Measurements from ENCODE around the gene NDUFS1. TPM values are rescaled to one million over a fixed set of nuclear protein-coding genes. Genes with fewer than 3 reads are reported as not detected.
"Not testable (repeated sequence)": the region's sequence is repeated elsewhere in the genome, so short reads cannot be mapped to it uniquely, and the experiment has no call there.

The NDUFS1 gene
- total RNA-seq, 1 experiment from 2014 or later = 170 TPM

DNA sequence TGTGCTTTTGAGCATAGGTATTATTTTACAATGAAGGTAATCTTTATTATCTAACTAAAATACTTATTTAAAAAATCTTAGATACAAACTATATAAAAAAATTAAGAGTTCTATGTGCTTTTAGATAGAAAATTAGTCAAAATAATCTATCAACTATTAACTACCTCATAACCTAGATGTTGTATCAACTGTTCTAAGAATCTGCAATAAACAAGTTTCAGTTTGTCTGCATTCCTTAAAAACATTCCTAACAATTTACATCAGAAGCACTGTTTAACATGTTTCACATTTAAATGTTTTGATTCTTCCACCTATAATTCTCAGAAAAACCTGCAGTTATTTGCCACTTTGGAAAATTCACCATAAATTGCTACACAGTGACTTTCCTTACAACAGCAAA is 33.3 kb downstream of the NDUFS1 start:
- in situ Hi-C loops (cut with HindIII; ENCODE audit: low pct_unique_long_range_greater_than_20kb, low sequenced_read_pairs) = no loop called here
- DNase-seq (ENCODE audit: low read depth, low spot score) = no peak

DNA sequence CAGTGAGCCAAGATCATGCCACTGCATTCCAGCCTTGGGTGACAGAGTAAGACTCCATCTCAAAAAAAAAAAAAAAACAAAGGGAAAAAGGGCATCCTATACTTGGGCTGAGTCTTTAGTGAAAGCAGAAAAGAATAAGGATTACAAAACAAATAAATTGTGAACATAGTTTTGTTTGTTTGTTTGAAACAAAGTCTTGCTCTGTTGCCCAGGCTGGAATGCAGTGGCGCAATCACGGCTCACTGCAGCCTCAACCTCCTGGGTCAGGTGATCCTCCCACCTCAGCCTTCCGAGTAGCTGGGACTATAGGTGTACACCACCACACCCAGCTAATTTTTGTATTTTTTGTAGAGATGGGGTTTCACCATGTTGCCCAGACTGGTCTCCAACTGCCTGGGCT is 36.7 kb downstream of the NDUFS1 start:
- in situ Hi-C loops (cut with HindIII; ENCODE audit: low pct_unique_long_range_greater_than_20kb, low sequenced_read_pairs); DNase-seq (ENCODE audit: low read depth, low spot score): not testable (repeated sequence)

DNA sequence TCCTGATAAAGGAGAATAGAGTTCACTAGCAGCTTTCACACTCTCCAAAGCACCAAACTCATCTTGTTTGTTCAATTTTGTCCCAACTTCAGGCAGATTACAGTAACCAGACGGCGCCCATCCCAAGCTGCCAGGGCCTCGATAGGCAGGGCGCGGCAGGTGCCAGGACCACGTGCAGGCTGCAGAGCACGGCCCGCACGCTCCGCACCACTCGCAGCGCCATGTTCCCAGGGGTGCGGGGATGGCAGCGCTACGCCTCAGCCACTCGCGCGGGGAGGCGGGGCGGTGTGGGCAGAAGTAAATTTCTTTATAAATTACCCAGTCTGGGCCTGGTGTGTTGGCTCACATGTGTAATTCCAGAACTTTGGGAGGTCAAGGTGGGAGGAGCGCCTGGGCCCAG is 43.0 kb downstream of the NDUFS1 start:
- in situ Hi-C loops (cut with HindIII; ENCODE audit: low pct_unique_long_range_greater_than_20kb, low sequenced_read_pairs) = no loop called here
- DNase-seq (ENCODE audit: low read depth, low spot score) = no peak

DNA sequence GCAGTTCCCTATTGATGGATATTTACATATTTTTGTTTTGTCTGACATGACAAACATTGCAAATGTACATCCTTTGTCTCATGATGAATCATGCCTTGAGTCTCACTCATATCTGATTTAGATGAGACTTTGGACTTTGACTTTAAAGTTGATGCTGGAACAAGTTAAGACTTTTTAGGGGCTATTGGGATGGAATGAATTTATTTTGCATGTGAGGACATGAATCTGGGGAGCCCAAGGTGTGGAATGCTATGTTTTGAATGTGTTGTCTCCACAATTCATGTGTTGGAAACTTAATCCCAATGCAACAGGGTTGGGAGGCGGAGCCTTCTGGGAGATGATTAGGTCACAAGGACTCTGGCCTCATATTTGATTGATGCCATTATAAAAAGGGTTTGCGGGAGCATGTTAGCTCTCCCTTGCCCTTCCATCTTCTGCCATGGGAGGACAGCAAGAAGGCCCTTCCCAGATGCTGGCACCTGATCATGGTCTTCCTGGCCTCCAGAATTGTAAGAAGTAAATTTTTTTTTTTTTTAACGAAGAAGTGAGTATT is 44.1 kb downstream of the NDUFS1 start:
- DNase-seq (ENCODE audit: low read depth, low spot score) = no peak
- in situ Hi-C loops (cut with HindIII; ENCODE audit: low pct_unique_long_range_greater_than_20kb, low sequenced_read_pairs) = no loop called here

DNA sequence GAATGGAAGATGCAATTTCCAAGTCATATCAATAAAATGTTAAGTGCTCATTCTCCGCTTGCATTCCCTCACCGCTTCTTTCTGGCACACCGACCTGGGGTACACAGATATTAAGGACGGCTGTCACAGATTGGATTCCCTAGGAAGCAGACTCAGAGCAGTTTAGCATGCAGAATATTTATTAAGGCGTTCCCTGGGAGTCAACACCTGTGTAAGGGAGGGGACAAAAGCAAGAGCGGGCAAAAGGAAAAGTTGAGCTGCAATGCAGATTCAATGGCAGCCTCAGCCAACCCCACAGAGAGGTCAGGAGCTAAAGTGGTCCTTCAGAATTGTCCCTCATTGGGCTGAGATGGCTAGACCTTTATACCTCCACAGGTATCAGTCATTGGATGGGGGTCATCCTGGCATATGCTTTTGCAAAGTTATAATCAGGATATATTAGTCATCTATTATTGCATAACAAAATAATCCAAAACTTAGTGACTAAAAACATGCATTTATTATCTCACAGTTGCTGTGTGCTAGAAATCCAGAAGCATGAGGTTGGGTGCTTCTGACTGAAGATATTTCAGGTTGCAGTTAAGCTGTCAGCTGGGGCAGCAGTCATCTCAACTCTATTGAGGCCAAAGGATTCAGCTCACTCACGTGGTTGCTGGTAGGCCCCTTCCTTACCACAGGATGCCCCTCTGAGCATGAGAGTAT is 46.2 kb downstream of the NDUFS1 start:
- no peak for DNase-seq (ENCODE audit: low read depth, low spot score)
- in situ Hi-C loops (cut with HindIII; ENCODE audit: low pct_unique_long_range_greater_than_20kb, low sequenced_read_pairs) = no loop called here

DNA sequence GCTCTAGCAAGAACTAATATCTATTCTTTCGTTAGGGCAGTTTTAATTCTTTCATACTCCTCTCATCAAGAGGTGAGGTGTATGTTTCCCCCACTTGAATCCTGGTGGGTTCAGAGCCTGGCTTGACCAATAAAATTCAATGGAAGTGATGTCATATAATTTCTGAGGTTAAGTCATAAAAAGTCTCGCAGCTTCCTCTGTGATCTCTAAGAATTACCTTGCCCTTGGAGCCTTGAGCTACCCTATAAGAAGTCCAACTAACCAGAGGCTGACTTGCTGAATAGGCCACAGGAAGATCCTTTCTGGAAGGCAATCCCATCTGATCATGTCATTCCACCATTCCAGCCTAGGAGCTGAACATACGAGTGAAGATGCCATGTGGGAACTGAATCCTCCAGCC is 47.1 kb downstream of the NDUFS1 start:
- in situ Hi-C loops (cut with HindIII; ENCODE audit: low pct_unique_long_range_greater_than_20kb, low sequenced_read_pairs) = no loop called here
- no peak for DNase-seq (ENCODE audit: low read depth, low spot score)

DNA sequence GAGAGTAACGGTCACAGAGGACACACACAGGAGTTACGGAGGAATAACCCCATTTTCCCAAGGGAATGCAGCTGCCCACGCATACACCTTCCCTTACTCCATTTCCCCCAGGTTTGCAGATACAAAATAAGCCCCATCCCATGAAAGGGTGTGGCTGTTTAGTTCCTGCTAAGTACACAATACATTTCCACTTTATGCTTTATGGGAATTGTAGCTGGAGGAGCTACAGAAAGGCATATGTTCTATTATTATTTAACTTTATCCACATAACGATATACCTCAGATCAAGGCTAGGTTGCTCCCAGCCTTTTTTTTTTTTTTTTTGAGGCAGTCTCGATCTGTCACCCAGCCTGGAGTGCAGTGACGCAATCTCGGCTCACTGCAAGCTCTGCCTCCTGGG is 50.5 kb downstream of the NDUFS1 start:
- DNase-seq (ENCODE audit: low read depth, low spot score) = no peak

DNA sequence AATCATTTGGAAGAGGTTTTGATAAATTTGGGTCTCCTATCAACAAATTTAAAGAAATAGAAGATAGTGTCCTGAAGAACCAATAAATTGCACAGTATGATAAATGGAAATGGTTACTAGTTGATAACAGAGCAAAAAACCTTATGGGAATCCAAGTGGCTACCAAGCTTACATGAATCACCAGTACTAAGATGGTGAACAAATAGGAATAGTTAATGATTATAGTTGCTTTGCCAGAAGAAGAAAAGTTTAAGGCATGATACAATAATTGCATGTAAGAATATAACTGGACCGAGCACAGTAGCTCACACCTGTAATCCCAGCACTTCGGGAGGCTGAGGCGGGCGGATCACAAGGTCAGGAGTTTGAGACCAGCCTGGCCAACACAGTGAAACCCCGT is 53.7 kb downstream of the NDUFS1 start:
- no peak for DNase-seq (ENCODE audit: low read depth, low spot score)
- in situ Hi-C loops (cut with HindIII; ENCODE audit: low pct_unique_long_range_greater_than_20kb, low sequenced_read_pairs) = no loop called here

More for the DNA sequence above, 50.5 kb downstream of the NDUFS1 start:
- in situ Hi-C loops (cut with HindIII; ENCODE audit: low pct_unique_long_range_greater_than_20kb, low sequenced_read_pairs) = no loop called here

DNA sequence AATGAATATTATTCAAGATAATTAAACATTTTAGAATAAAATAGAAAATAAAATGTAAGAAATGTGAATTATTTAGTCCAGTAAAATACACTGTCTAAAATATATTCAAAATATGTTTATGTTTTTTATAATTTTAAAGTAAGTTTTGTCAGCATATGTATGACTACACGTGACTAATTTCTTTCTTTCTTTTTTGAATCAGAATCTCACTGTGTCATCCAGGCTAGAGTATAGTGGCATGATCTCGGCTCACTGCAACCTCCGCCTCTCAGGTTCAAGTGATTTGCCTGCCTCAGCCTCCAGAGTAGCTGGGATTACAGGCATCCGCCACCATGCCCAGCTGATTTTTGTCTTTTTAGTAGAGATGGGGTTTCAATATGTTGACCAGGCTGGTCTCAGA is 54.2 kb downstream of the NDUFS1 start:
- no peak for DNase-seq (ENCODE audit: low read depth, low spot score)
- in situ Hi-C loops (cut with HindIII; ENCODE audit: low pct_unique_long_range_greater_than_20kb, low sequenced_read_pairs) = no loop called here

DNA sequence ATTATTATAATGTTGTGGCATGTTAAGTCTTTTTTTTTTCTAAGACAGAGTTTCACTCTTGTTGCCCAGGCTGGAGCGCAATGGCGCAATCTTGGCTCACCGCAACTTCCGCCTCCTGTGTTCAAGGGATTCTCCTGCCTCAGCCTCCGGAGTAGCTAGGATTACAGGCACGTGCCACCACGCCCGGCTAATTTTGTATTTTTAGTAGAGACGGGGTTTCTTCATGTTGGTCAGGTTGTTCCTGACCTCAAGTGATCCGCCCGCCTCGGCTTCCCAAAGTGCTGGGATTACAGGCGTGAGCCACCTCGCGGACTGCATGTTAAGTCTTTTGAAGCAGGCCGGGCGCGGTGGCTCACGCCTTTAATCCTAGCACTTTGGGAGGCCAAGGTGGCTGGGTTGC is 60.4 kb downstream of the NDUFS1 start:
- in situ Hi-C loops (cut with HindIII; ENCODE audit: low pct_unique_long_range_greater_than_20kb, low sequenced_read_pairs); DNase-seq (ENCODE audit: low read depth, low spot score): not testable (repeated sequence)

DNA sequence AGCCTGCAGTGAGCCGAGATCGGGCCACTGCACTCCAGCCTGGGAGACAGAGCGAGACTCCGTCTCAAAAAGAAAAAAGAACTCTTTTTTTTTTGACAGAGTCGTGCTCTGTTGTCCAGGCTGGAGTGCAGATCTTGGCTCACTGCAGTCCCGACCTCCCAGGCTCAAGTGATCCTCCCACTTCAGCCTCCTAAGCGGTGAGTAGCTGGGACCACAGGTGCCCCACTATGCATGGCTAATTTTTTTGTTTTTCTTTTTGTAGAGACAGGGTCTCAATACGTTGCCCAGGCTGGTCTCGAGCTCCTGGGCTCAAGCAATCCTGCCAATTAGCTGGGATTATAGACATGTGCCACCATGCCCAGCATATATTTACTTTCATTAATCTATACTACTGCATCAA is 60.8 kb downstream of the NDUFS1 start:
- DNase-seq (ENCODE audit: low read depth, low spot score) = no peak
- in situ Hi-C loops (cut with HindIII; ENCODE audit: low pct_unique_long_range_greater_than_20kb, low sequenced_read_pairs) = no loop called here

DNA sequence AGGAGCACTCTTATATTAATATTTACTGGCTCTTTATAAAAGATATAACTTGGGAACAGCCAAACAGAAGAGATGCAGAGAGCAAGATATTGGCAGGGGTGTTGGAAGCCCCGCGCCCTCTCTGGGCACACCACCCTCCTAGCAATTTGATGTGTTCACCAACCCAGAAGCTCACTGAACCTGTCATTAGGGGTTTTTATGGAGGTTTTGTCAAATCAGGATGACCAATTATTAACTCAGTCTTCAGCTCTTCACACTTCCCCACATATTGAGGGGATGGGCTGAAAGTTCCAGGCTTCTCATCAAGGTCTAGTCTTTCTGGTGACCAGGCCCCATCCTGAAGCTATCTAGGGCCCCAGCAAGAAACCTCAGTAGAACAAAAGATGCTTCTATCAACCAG is 62.4 kb downstream of the NDUFS1 start:
- DNase-seq (ENCODE audit: low read depth, low spot score) = no peak
- in situ Hi-C loops (cut with HindIII; ENCODE audit: low pct_unique_long_range_greater_than_20kb, low sequenced_read_pairs) = no loop called here

DNA sequence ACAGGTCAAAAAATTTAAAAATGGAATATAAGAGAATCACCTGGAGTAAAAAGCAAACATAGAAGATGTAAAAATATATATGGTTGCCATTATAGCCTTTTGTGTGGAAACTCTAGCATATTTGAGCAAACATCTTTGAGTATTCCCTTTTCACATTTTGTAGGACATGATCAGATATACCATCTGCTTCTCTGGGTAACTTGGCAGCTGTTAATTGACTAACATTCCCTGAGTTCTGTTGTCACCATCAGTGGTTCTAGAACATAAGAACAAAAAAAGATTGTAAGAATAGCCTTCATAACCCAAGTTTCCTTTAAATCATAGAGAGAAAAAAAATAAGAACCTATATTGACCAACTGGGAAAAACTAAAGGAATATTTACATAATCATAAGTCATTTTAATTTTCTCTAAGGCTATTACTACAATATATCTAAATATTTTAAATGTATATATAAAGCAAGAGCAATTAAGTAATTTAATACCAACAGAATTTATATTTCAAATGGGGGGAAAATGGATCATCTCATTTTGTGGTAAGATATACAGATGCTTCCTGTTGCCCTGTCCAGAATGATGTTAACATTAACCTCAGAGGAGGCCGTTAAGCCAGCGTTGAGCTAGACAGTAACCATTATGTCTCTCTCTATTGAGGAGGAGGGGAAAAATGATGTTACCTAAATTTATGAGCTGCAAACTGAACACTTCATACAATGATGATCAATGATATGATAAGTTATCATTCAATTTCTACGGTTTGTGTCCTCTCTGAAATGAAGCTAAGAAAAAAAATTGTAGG is 63.5 kb downstream of the NDUFS1 start:
- no peak for DNase-seq (ENCODE audit: low read depth, low spot score)
- in situ Hi-C loops (cut with HindIII; ENCODE audit: low pct_unique_long_range_greater_than_20kb, low sequenced_read_pairs) = no loop called here

DNA sequence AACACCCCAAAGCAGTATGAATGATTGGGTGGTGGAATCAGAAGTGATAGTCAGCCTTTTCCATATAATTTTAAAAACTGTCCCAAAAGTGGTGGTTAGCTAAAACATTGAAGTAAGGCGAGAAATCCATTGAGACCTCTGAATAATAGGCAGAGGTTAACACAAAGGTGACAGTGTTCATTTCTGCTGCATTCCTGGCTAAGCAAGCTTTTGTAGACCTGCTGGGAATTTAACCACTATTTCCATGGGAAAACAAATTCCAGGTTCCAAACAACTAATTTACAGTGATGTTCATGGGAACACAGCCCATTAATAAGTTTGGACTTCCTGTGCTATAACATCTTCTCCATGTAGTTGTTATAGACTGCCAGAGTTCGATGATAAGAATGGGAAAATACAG is 66.9 kb downstream of the NDUFS1 start:
- peak; percentile 40 for DNase-seq (ENCODE audit: low read depth, low spot score)
- in situ Hi-C loops (cut with HindIII; ENCODE audit: low pct_unique_long_range_greater_than_20kb, low sequenced_read_pairs) = no loop called here

DNA sequence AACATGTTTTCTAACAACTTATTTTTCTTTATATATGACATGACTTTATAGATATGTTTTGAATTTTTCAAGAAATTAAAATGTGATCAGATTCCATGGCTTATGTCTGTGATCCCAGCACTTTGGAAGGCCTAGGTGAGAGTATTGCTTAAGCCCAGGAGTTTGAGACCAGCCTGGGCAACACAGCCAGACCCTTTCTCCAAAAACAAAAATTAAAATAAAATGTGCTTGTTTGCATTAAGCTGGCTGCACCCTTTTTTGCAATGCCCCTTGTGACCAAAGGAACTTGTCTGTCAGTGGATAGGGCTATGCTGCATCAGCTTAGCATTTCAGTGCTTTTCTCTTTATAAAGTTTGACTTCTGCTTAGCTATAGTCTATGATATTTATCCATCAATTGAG is 71.0 kb downstream of the NDUFS1 start:
- no peak for DNase-seq (ENCODE audit: low read depth, low spot score)
- in situ Hi-C loops (cut with HindIII; ENCODE audit: low pct_unique_long_range_greater_than_20kb, low sequenced_read_pairs) = no loop called here

DNA sequence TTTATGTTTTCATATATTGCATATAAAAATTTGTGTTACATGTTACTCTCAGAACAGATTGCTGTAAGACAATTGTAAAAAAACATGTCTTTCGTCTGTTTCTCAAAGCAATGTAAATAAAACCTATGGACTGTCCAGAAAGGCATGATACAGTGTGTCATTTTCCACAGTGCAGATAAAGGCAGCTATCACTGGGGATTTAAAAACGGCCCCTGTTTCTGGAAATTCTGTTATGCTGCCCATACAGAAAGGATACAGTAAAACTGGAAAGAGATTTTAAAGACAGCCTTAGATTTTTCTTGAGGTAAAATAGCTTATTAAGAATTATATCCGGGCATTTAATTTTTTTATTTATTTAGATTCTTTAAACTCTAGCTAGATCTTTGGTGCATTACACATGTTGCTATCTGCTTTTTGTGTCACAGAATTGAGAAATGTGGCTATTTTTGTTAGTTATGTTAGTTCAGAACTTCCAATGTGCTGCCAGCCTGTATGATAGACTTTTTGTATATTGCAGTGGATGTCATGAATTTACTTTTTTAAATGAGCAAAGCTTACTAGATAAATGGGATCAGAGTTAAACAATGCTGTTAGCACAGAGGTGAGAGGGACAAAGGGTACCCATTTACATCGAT is 72.4 kb downstream of the NDUFS1 start:
- no peak for DNase-seq (ENCODE audit: low read depth, low spot score)

DNA sequence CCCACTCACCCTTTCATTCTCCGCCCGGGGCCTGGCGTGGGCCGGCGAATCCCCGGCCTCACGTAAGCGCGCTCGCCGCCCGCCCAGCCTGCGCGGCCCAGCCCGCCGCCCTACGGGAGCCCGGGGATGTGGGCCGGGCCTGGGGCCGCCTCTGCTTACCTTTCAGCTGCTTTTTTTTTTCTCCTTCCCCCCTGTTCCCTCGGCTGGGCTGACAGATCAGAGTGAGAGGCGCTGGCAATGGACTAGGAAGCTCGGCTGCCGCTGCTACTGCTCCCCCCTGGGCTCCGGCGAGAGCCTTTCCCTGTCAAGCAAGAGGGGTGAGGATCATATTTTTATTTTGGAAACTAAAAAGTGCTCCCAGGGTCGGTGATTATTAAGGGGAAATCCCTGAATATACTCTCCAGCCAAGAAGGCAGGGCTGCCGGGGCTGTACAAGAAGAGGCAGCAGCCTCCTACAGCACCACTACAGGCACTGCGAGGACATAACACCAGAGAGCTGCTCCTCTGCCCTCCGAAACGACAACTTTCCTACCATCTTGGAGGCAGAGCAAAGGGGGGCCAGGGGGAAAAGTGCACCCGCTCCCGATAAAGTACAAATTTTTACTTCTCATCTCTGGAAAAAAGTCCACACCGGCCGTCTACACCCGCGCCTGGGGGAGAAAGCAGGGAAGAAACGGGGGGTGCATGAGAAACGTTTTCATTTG is 73.3 kb downstream of the NDUFS1 start, which contains the start of gene INO80D:
Gene INO80D (minus strand): TSS at position 433 of the 704 bp plus-strand sequence. CDS start 23,158 bp downstream, outside the sequence.
- peak; percentile 82 for DNase-seq (ENCODE audit: low read depth, low spot score)
- in situ Hi-C loops (cut with HindIII; ENCODE audit: low pct_unique_long_range_greater_than_20kb, low sequenced_read_pairs) = no loop called here

More for the DNA sequence above, 72.4 kb downstream of the NDUFS1 start:
- in situ Hi-C loops (cut with HindIII; ENCODE audit: low pct_unique_long_range_greater_than_20kb, low sequenced_read_pairs) = no loop called here
